Lung (tissue), 12 donors: ENCODE measurements around the gene ADGRG6. TPM values are rescaled to one million over a fixed set of nuclear protein-coding genes. Genes with fewer than 3 reads are reported as not detected.
"Not testable (repeated sequence)": the region's sequence is repeated elsewhere in the genome, so short reads cannot be mapped to it uniquely, and the experiment has no call there.

Experiments
- ATAC-seq: fragments of 200-7000 bp; cut with Tn5 transposase; one replicate; pipeline ENCODE4 v1.9.1; 2020; ENCODE audit warnings: moderate number of reproducible peaks; ENCODE audit not compliant: insufficient read depth, low FRiP score
- DNase-seq, 3 donors: peaks; one replicate each; pipeline ENCODE4 v3.0.0-alpha.2; 2013 to 2017
- H3K27ac ChIP-seq, 2 donors: one replicate each; pipeline ENCODE4 v1.5.1; 2013; ENCODE audit warnings: mild to moderate bottlenecking in 2 of 2, moderate library complexity in 2 of 2, control low read depth in 1 of 2, inconsistent platforms in 1 of 2, low read depth in 1 of 2, low read length in 1 of 2
- H3K27me3 ChIP-seq, 3 donors: one replicate each; pipeline ENCODE4 v1.5.1; 2013; ENCODE audit warnings: low read length in 2 of 3; ENCODE audit not compliant: control insufficient read depth in 3 of 3, insufficient read depth in 3 of 3
- H3K36me3 ChIP-seq, 4 donors: one replicate each; pipeline ENCODE4 v1.5.1; 2013; ENCODE audit warnings: low read length in 4 of 4, mild to moderate bottlenecking in 1 of 4, moderate library complexity in 1 of 4; ENCODE audit not compliant: control insufficient read depth in 4 of 4, insufficient read depth in 4 of 4
- H3K4me1 ChIP-seq, 5 donors: one replicate each; pipeline ENCODE4 v1.5.1; 2013; ENCODE audit warnings: low read length in 5 of 5, mild to moderate bottlenecking in 2 of 5, moderate library complexity in 1 of 5; ENCODE audit not compliant: control insufficient read depth in 5 of 5, insufficient read depth in 5 of 5
- H3K4me3 ChIP-seq: one replicate; pipeline ENCODE4 v1.5.1; 2013; ENCODE audit warnings: mild to moderate bottlenecking, control low read depth, moderate library complexity
- H3K9ac ChIP-seq, 2 donors: one replicate each; pipeline ENCODE4 v1.5.1; 2013; ENCODE audit warnings: low read length in 2 of 2, control low read depth in 1 of 2; ENCODE audit not compliant: insufficient read depth in 1 of 2
- H3K9me3 ChIP-seq, 4 donors: one replicate each; pipeline ENCODE4 v1.5.1; 2013; ENCODE audit warnings: low read length in 3 of 4, mild to moderate bottlenecking in 1 of 4, moderate library complexity in 1 of 4; ENCODE audit not compliant: control insufficient read depth in 4 of 4, insufficient read depth in 3 of 4
- WGBS, 2 donors: extraction: QIAGEN DNeasy Blood & Tissue Kit; methylation state at CpG; one replicate each; pipeline ENCODE4 v1.1.7; 2013; 5-methylcytosine and 5-hydroxymethylcytosine counted together
- polyA plus RNA-seq, 2 donors: library from polyadenylated mRNA; stranded (reverse); fragments of 200-250 nt; gene quantifications; one replicate each; pipeline ENCODE4 v1.2.1, GENCODE V29; 2013
- total RNA-seq, 2 donors: library from RNA; depleted of rRNA in 1 of 2; stranded (reverse); fragments of >200 nt in 1 of 2; gene quantifications; one replicate each; pipeline ENCODE4 v1.2.1, GENCODE V29; 2014 to 2021
- TF ChIP-seq, protein P1 (sequence below): IDR thresholded peaks from 2 replicates; pipeline ENCODE4 v1.5.1; 2012; ENCODE audit warnings: mild to moderate bottlenecking; ENCODE audit errors: control extremely low read depth, extremely low read depth
- donor health status: control.
- donor health status: control.
- donor health status: Bipolar disorder and iron deficiency.
- donor health status: healthy.
- donor health status: DM: yes; HTN: yes; CAD: no.

The ADGRG6 gene
- total and polyA plus RNA-seq, 4 donors, result 6.4 to 177 (median 12.9) TPM

GRCh38 chr6:142448091-142448729 is 146.4 kb downstream of the ADGRG6 start:
- H3K9ac ChIP-seq, result no peak overlapping the region
- no peaks in the 10 kb centered on the region for H3K9me3 ChIP-seq
- peaks cover 0 to 19% (median 7%) of the 10 kb centered on the region in 4 donors for H3K36me3 ChIP-seq
- ATAC-seq, result no peak
- WGBS, 2 donors, result 93 to 99% methylated on average over 4 of the region's 4 CpGs
- no peak overlapping the region for H3K4me3 ChIP-seq
- peaks cover 0 to 39% (median 7%) of the 10 kb centered on the region in 5 donors for H3K4me1 ChIP-seq
- H3K27ac ChIP-seq, result no peak overlapping the region
- no peak for DNase-seq
- TF ChIP-seq, protein P1, sequence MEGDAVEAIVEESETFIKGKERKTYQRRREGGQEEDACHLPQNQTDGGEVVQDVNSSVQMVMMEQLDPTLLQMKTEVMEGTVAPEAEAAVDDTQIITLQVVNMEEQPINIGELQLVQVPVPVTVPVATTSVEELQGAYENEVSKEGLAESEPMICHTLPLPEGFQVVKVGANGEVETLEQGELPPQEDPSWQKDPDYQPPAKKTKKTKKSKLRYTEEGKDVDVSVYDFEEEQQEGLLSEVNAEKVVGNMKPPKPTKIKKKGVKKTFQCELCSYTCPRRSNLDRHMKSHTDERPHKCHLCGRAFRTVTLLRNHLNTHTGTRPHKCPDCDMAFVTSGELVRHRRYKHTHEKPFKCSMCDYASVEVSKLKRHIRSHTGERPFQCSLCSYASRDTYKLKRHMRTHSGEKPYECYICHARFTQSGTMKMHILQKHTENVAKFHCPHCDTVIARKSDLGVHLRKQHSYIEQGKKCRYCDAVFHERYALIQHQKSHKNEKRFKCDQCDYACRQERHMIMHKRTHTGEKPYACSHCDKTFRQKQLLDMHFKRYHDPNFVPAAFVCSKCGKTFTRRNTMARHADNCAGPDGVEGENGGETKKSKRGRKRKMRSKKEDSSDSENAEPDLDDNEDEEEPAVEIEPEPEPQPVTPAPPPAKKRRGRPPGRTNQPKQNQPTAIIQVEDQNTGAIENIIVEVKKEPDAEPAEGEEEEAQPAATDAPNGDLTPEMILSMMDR, result no peak
- H3K27me3 ChIP-seq, result no peaks in the 10 kb centered on the region

DNA sequence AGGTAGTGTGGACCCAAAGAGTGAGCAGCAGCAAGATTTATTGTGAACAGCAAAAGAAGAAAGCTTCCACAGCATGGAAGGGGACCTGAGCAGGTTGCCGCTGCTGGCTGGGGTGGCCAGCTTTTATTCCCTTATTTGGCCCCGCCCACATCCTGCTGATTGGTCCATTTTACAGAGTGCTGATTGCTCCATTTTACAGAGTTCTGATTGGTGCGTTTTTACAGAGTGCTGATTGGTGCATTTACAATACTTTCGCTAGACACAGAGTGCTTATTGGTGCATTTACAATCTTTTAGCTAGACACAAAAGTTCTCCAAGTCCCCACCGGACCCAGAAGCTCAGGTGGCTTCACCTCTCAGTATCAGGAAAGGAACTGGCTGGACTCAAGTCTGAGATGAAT is 149.0 kb downstream of the ADGRG6 start:
- Histone ChIP-seq H3K4me1 (peaks cover 0 to 13% (median 0%) of the 10 kb centered on the region in 5 donors), H3K36me3 (peaks cover 0 to 17% (median 6%) of the 10 kb centered on the region in 4 donors)
- 91 to 93% methylated on average over 5 of the region's 5 CpGs for WGBS, 2 donors
- not testable (repeated sequence) for ATAC-seq, H3K27ac ChIP-seq, H3K27me3 ChIP-seq, H3K9me3 ChIP-seq, H3K4me3 ChIP-seq, H3K9ac ChIP-seq, DNase-seq

GRCh38 chr6:142452993-142453392 is 151.2 kb downstream of the ADGRG6 start:
- ATAC-seq (no peak), DNase-seq (no peak)
- Histone ChIP-seq H3K9me3 (no peaks in the 10 kb centered on the region), H3K4me3 (no peak overlapping the region), H3K27ac (no peak overlapping the region), H3K27me3 (no peaks in the 10 kb centered on the region), H3K36me3 (peaks cover 0 to 13% (median 4%) of the 10 kb centered on the region in 4 donors), H3K9ac (no peak overlapping the region), H3K4me1 (peaks cover 0 to 2% (median 0%) of the 10 kb centered on the region in 5 donors)
- 81 to 97% methylated on average over 2 of the region's 2 CpGs for WGBS, 2 donors
- TF ChIP-seq, protein P1, result no peak

- H3K36me3 ChIP-seq, ATAC-seq, H3K27ac ChIP-seq, H3K27me3 ChIP-seq, H3K4me1 ChIP-seq, H3K9me3 ChIP-seq, H3K9ac ChIP-seq, H3K4me3 ChIP-seq: not testable (repeated sequence)
- peak in 2 of 3 donors; percentile 41 to 55 for DNase-seq
- 71 to 74% methylated on average over 1 of the region's 1 CpG for WGBS, 2 donors
These were observed 152.4 kb downstream of the ADGRG6 start for GRCh38 chr6:142454196-142454595.

DNA sequence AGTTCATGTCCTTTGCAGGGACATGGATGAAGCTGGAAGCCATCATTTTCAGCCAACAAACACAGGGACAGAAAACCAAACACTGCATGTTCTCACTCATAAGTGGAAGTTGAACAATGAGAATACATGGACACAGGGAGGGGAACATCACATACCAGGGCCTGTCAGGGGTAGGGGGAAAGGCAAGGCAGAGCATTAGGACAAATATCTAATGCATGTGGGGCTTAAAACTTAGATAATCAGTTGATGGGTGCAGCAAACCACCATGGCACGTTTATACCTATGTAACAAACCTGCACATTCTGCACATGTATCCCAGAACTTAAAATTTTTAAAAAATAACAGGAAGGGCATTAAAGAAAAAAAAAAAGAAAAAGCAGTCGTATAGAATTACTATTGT is 153.0 kb downstream of the ADGRG6 start:
- 79 to 83% methylated on average over 2 of the region's 2 CpGs for WGBS, 2 donors
- not testable (repeated sequence) for DNase-seq, H3K9ac ChIP-seq, ATAC-seq, H3K4me3 ChIP-seq, H3K36me3 ChIP-seq, H3K27ac ChIP-seq, H3K9me3 ChIP-seq, H3K4me1 ChIP-seq, H3K27me3 ChIP-seq
